A549 treated with Hydrocortisone at 1 μM for 4 hours (cell line): ENCODE results near the gene GRIA3. TPM values are rescaled to one million over a fixed set of nuclear protein-coding genes. Genes with fewer than 3 reads are reported as not detected.

ENCODE experiments used
- total RNA-seq: library from RNA; stranded (reverse); fragments of 200-300 nt; extraction: Qiagen RNA extraction; gene quantifications from 5 replicates; pipeline ENCODE4 v1.2.3, GENCODE V29; 2022

Gene GRIA3
- total RNA-seq: not detected in 5 replicates

DNA sequence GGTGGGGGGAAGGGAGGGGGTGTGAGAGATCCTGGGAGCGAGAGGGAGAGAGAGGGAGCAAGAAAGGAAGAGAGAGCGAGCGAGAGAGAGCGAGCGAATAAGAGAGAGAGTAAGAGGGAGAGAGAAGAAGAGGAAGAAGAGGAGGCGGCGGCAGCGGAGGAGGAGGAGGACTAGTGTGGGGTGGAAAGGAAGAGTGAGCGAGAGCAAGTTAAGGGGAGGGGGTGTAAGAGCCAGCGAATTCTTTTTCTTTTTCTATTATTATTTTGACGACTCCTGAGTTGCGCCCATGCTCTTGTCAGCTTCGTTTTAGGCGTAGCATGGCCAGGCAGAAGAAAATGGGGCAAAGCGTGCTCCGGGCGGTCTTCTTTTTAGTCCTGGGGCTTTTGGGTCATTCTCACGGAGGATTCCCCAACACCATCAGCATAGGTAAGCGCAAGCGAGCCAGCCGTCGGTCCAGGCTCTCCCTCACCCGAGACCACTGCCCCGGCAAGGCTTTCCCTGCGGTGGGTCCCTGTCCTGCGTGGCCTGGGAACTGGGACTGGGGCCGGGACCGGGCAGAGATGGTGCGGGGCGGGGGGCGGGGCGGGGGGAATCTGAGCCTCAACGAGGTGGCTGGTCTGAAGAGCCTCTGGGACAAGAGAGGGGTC is at the start of gene GRIA3:
Gene GRIA3 (plus strand): TSS at position 60 of the 647 bp plus-strand sequence. CDS start 258 bp downstream, at position 318.

